ENCODE data around the gene SYT4. TPM values are rescaled to one million over a fixed set of nuclear protein-coding genes. Genes with fewer than 3 reads are reported as not detected.

Gene SYT4
- total RNA-seq, 1 experiment from 2014 or later = 1.7 TPM

DNA sequence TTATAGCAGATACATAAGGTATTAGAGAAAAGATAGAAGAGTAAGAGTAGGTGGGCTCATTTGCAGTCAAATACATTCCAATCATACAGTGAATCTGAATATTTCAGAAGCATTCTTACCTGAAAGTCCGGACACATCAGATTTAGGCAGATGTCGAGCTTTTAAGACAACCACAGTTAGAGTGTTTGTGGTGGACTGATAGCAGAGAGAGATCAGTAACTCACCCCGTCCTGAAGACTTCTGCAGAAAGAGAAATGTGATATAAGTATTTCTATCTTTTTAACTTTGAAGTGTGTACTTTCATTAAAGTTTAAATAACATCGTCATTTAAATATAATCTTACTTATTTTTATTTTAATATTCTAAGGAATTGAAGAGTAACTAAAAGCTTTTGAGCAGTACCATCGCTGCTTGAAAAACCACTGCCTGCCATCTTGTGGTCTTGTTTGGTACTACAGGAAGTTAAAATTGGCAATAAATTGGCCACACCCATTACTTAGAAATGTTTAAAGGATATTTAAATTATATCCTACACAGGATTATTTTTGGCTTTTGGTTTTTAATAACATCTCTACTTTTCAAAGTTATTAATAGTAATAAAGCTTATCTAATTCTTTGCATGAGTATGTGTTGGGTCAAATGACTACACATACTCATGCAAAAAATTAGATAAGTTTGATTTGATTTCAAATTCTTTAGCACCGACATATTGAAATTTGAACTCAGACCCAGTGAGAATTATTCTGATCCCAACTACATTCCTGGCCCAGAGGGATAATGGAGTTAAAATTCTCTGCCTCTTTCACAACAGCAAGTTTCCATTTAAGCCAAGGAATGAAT lies 5.5 kb downstream of the SYT4 start:
- ChIA-PET CTCF (interaction anchor here (0.6 to 3.6 kb wide), 14 partner anchors 18 to 1219 kb away, joined by 3 to 44 read pairs (median 4); no protein-coding TSS in a partner anchor), POLR2A (interaction anchor here (1.0 kb wide), 1 partner anchor 527 kb away, joined by 3 read pairs; no protein-coding TSS in a partner anchor)
- DNase-seq (ENCODE audit: low spot score) (peak; percentile 18), ATAC-seq (peak; percentile 41)
- no peak overlapping the region for H3K4me3 Mint-ChIP-seq
- H3K27me3 Mint-ChIP-seq (ENCODE audit: low read depth) = no peaks in the 10 kb centered on the region
- H3K4me1 Mint-ChIP-seq = peaks cover 40% of the 10 kb centered on the region
- TF ChIP-seq, protein P1, sequence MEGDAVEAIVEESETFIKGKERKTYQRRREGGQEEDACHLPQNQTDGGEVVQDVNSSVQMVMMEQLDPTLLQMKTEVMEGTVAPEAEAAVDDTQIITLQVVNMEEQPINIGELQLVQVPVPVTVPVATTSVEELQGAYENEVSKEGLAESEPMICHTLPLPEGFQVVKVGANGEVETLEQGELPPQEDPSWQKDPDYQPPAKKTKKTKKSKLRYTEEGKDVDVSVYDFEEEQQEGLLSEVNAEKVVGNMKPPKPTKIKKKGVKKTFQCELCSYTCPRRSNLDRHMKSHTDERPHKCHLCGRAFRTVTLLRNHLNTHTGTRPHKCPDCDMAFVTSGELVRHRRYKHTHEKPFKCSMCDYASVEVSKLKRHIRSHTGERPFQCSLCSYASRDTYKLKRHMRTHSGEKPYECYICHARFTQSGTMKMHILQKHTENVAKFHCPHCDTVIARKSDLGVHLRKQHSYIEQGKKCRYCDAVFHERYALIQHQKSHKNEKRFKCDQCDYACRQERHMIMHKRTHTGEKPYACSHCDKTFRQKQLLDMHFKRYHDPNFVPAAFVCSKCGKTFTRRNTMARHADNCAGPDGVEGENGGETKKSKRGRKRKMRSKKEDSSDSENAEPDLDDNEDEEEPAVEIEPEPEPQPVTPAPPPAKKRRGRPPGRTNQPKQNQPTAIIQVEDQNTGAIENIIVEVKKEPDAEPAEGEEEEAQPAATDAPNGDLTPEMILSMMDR (IDR thresholded peaks at IDR 0.05) = peak; percentile 65
- TF ChIP-seq, protein P2, sequence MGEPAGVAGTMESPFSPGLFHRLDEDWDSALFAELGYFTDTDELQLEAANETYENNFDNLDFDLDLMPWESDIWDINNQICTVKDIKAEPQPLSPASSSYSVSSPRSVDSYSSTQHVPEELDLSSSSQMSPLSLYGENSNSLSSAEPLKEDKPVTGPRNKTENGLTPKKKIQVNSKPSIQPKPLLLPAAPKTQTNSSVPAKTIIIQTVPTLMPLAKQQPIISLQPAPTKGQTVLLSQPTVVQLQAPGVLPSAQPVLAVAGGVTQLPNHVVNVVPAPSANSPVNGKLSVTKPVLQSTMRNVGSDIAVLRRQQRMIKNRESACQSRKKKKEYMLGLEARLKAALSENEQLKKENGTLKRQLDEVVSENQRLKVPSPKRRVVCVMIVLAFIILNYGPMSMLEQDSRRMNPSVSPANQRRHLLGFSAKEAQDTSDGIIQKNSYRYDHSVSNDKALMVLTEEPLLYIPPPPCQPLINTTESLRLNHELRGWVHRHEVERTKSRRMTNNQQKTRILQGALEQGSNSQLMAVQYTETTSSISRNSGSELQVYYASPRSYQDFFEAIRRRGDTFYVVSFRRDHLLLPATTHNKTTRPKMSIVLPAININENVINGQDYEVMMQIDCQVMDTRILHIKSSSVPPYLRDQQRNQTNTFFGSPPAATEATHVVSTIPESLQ (CRISPR knock-in tag; IDR thresholded peaks at IDR 0.05) = no peak
- no peaks in the 10 kb centered on the region for H3K9me3 Mint-ChIP-seq
- H3K36me3 Mint-ChIP-seq = peaks cover 4% of the 10 kb centered on the region; the same call in 1 of the 2 replicates
- H3K27ac Mint-ChIP-seq = no peak overlapping the region

DNA sequence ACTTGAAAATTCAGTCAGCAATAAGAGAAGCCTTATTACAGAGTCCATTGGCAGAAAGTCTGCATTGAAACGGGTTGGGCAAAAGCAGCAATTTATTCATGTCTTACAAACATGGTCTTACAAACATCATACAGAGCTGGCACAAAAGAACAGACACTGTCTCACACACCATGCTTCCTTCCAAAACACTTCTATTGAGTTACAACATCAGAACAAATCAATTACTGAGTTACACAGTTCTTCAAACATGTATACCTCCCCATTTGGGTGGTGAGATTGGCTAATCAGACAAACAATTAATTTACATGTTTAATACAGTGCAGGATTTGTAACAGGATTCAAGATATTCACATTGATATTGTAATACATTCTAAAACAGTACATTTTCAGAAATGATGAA lies 9.5 kb downstream of the SYT4 start:
- Mint-ChIP-seq H3K4me3 (no peak overlapping the region), H3K27me3 (ENCODE audit: low read depth) (no peaks in the 10 kb centered on the region), H3K27ac (no peak overlapping the region), H3K36me3 (peaks cover 17% of the 10 kb centered on the region), H3K9me3 (peaks cover 20% of the 10 kb centered on the region), H3K4me1 (peaks cover 25% of the 10 kb centered on the region)
- CTCF ChIA-PET = no interaction called here
- TF ChIP-seq, protein P3, sequence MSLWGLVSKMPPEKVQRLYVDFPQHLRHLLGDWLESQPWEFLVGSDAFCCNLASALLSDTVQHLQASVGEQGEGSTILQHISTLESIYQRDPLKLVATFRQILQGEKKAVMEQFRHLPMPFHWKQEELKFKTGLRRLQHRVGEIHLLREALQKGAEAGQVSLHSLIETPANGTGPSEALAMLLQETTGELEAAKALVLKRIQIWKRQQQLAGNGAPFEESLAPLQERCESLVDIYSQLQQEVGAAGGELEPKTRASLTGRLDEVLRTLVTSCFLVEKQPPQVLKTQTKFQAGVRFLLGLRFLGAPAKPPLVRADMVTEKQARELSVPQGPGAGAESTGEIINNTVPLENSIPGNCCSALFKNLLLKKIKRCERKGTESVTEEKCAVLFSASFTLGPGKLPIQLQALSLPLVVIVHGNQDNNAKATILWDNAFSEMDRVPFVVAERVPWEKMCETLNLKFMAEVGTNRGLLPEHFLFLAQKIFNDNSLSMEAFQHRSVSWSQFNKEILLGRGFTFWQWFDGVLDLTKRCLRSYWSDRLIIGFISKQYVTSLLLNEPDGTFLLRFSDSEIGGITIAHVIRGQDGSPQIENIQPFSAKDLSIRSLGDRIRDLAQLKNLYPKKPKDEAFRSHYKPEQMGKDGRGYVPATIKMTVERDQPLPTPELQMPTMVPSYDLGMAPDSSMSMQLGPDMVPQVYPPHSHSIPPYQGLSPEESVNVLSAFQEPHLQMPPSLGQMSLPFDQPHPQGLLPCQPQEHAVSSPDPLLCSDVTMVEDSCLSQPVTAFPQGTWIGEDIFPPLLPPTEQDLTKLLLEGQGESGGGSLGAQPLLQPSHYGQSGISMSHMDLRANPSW (CRISPR knock-in tag; conservative IDR thresholded peaks at IDR 0.05; ENCODE audit: low read depth) = no peak
- TF ChIP-seq, protein P4, sequence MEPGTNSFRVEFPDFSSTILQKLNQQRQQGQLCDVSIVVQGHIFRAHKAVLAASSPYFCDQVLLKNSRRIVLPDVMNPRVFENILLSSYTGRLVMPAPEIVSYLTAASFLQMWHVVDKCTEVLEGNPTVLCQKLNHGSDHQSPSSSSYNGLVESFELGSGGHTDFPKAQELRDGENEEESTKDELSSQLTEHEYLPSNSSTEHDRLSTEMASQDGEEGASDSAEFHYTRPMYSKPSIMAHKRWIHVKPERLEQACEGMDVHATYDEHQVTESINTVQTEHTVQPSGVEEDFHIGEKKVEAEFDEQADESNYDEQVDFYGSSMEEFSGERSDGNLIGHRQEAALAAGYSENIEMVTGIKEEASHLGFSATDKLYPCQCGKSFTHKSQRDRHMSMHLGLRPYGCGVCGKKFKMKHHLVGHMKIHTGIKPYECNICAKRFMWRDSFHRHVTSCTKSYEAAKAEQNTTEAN (CRISPR knock-in tag; IDR thresholded peaks at IDR 0.05) = no peak
- TF ChIP-seq GTF2I (CRISPR knock-in tag; conservative IDR thresholded peaks at IDR 0.05) = no peak
- no peak for TF ChIP-seq TEAD4 (CRISPR knock-in tag; IDR thresholded peaks at IDR 0.05)
- TF ChIP-seq, protein P5, sequence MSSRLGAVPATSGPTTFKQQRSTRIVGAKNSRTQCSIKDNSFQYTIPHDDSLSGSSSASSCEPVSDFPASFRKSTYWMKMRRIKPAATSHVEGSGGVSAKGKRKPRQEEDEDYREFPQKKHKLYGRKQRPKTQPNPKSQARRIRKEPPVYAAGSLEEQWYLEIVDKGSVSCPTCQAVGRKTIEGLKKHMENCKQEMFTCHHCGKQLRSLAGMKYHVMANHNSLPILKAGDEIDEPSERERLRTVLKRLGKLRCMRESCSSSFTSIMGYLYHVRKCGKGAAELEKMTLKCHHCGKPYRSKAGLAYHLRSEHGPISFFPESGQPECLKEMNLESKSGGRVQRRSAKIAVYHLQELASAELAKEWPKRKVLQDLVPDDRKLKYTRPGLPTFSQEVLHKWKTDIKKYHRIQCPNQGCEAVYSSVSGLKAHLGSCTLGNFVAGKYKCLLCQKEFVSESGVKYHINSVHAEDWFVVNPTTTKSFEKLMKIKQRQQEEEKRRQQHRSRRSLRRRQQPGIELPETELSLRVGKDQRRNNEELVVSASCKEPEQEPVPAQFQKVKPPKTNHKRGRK (CRISPR knock-in tag; IDR thresholded peaks at IDR 0.05; ENCODE audit: borderline replicate concordance) = no peak
- no peak for TF ChIP-seq JAZF1 (CRISPR knock-in tag; IDR thresholded peaks at IDR 0.05)
- TF ChIP-seq NR3C1 (CRISPR knock-in tag; conservative IDR thresholded peaks at IDR 0.05; ENCODE audit: low read depth) = no peak
- TF ChIP-seq, protein P6, sequence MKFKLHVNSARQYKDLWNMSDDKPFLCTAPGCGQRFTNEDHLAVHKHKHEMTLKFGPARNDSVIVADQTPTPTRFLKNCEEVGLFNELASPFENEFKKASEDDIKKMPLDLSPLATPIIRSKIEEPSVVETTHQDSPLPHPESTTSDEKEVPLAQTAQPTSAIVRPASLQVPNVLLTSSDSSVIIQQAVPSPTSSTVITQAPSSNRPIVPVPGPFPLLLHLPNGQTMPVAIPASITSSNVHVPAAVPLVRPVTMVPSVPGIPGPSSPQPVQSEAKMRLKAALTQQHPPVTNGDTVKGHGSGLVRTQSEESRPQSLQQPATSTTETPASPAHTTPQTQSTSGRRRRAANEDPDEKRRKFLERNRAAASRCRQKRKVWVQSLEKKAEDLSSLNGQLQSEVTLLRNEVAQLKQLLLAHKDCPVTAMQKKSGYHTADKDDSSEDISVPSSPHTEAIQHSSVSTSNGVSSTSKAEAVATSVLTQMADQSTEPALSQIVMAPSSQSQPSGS (CRISPR knock-in tag; IDR thresholded peaks at IDR 0.05; ENCODE audit: borderline replicate concordance, low read depth) = no peak
- TF ChIP-seq IRF2 (CRISPR knock-in tag; IDR thresholded peaks at IDR 0.05; ENCODE audit: borderline replicate concordance, low read depth) = no peak
- TF ChIP-seq PRRX2 (CRISPR knock-in tag; IDR thresholded peaks at IDR 0.05) = no peak
- no peak for TF ChIP-seq ZNF671 (CRISPR knock-in tag; IDR thresholded peaks at IDR 0.05)
- no peak for TF ChIP-seq ZNF416 (CRISPR knock-in tag; IDR thresholded peaks at IDR 0.05)
- TF ChIP-seq, protein P7, sequence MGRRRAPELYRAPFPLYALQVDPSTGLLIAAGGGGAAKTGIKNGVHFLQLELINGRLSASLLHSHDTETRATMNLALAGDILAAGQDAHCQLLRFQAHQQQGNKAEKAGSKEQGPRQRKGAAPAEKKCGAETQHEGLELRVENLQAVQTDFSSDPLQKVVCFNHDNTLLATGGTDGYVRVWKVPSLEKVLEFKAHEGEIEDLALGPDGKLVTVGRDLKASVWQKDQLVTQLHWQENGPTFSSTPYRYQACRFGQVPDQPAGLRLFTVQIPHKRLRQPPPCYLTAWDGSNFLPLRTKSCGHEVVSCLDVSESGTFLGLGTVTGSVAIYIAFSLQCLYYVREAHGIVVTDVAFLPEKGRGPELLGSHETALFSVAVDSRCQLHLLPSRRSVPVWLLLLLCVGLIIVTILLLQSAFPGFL (CRISPR knock-in tag; IDR thresholded peaks at IDR 0.05; ENCODE audit: borderline replicate concordance) = no peak
- TF ChIP-seq, protein P8, sequence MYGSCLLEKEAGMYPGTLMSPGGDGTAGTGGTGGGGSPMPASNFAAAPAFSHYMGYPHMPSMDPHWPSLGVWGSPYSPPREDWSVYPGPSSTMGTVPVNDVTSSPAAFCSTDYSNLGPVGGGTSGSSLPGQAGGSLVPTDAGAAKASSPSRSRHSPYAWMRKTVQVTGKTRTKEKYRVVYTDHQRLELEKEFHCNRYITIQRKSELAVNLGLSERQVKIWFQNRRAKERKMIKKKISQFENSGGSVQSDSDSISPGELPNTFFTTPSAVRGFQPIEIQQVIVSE (CRISPR knock-in tag; IDR thresholded peaks at IDR 0.05; ENCODE audit: borderline replicate concordance) = no peak
- no peak for TF ChIP-seq FOXJ3 (CRISPR knock-in tag; IDR thresholded peaks at IDR 0.05; ENCODE audit: borderline replicate concordance)
- TF ChIP-seq ETV6 (CRISPR knock-in tag; IDR thresholded peaks at IDR 0.05) = no peak
- POLR2A ChIA-PET = no interaction called here
- DNase-seq (ENCODE audit: low spot score) = no peak
- ATAC-seq = no peak

Data from WTC11 (cell line).